ENCODE measurements around the gene CDKAL1.
"Not testable (repeated sequence)": the region's sequence is repeated elsewhere in the genome, so short reads cannot be mapped to it uniquely, and the experiment has no call there.

Gene CDKAL1

GRCh38 chr6:21073318-21073839, 539.1 kb downstream of the CDKAL1 start:
- DNase-seq (ENCODE audit: low read depth in 2 of 2): no peak

- DNase-seq (ENCODE audit: low read depth in 2 of 2): no peak
Measured at GRCh38 chr6:21074484-21074883, 540.2 kb downstream of the CDKAL1 start.

DNA sequence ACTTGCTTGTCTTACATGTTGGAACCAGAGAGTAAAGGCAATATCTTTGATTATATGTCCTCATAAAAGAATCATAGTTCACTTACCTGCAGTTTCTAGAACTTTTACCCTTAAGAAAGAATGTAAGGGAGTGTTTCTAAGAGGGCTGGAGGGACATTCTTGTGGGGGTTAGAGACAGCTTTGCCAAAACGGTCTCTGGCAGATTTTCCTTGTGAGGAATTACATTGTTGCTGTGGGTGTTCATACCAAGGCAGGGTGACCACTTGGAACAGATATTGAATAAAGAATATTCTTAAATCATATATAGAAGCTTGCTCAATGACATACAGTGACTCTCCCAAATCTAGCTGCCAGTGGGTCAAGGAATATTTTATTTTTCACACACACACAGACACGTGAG, 541.7 kb downstream of the CDKAL1 start:
- DNase-seq (ENCODE audit: low read depth in 2 of 2): no peak

GRCh38 chr6:21078497-21078896, 544.2 kb downstream of the CDKAL1 start:
- no peak for DNase-seq (ENCODE audit: low read depth in 2 of 2)

GRCh38 chr6:21079468-21080048, 545.3 kb downstream of the CDKAL1 start:
- DNase-seq (ENCODE audit: low read depth in 2 of 2): no peak

DNA sequence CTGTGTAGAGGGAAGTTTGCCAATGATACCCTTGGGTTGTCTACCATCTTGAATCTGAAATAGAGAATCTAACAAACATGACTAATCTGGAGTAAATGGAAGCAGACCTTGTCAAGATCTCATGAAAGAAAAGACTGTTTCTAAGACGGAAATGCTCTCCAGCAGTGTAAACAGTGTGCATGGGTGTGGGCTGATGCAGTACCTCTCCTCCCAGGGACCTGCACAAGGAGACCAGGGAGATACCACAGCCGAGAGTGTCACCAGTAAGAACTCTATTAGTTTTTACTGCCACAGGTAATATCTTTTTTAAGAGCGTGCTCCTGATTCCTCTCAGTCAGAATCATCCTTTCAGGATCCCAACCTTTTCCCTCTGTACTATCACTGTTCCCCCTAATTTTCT, 546.0 kb downstream of the CDKAL1 start:
- no peak for DNase-seq (ENCODE audit: low read depth in 2 of 2)

- no peak for DNase-seq (ENCODE audit: low read depth in 2 of 2)
Measured at GRCh38 chr6:21082091-21082490, 547.8 kb downstream of the CDKAL1 start.

DNA sequence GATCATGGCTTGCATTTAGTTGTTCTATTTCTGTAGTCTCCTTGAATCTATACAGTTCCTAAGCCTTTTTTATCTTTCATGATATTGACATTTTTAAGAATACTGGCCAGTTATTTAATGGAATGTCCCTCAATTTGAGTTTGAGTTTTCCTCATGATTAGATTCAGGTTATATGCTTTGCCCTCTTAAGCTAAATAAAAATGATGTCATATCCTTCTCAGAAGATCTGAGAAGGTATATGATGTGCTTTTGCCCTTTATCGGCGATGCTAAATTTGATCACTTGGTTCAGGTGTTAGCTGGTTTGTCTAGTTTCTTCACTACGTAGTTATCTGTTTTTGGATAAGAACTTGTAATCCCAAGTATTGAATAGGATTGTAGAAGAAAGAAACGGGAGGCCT, 549.5 kb downstream of the CDKAL1 start:
- DNase-seq (ENCODE audit: low read depth in 2 of 2): no peak

GRCh38 chr6:21084656-21085055, 550.4 kb downstream of the CDKAL1 start:
- DNase-seq (ENCODE audit: low read depth in 2 of 2): no peak

GRCh38 chr6:21085211-21085610, 551.0 kb downstream of the CDKAL1 start:
- no peak for DNase-seq (ENCODE audit: low read depth in 2 of 2)

DNA sequence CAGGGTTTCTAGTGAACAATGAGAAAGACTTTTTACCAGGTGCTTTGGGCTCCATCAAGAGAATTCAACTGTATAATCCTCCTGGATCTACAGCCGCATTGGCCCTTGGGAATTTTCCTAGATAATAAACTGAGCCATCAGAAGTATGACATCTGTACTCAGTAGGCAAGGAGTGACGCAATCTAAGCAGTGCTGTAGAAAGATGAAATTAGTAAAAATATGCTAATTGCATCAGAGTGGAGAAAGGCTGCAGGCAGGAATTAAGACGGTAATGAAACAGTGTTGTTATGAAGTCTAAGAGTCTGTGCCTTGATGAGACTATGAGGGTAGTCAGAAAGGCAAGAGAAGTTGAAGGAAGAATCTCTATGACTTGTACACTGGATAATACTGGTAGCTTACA, 551.4 kb downstream of the CDKAL1 start:
- DNase-seq (ENCODE audit: low read depth in 2 of 2): no peak

DNA sequence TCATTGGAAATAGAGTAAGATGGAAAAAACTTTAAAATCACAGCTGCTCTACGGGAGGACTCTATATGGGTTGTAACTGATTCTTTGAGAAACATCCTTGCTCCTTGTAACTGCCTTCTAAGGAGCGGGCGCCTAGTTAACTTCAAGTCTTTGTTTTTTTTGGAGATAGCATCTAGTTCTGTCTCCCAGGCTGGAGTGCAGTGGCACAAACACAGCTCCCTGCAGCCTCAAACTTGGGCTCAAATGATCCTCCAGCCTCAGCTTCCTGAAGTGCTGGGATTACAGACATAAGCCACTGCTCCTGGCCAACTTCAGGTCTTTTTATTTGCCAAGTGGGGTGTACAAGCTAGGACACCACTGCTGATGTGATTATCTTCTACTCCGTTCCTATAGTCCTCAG, 552.9 kb downstream of the CDKAL1 start:
- DNase-seq (ENCODE audit: low read depth in 2 of 2): no peak

DNA sequence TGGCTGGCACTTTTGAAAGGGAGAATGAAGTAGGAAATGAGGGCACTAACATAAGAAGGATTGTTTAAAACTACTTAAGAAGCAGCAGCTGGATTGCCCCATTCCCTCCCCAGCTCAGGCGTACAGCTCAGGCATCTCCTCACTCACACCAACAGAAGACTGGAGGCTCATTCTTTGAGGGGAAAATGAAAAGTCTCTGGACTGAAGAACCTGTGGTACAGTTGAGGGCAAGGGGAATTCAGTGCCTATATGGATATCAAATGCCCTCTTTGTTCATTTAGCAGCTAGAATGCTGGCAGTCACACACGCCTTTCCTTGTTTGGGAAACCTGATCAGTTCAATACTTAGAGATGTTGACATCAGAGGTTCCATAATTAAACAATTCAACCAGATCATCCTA, 557.2 kb downstream of the CDKAL1 start:
- DNase-seq (ENCODE audit: low read depth in 2 of 2): no peak

DNA sequence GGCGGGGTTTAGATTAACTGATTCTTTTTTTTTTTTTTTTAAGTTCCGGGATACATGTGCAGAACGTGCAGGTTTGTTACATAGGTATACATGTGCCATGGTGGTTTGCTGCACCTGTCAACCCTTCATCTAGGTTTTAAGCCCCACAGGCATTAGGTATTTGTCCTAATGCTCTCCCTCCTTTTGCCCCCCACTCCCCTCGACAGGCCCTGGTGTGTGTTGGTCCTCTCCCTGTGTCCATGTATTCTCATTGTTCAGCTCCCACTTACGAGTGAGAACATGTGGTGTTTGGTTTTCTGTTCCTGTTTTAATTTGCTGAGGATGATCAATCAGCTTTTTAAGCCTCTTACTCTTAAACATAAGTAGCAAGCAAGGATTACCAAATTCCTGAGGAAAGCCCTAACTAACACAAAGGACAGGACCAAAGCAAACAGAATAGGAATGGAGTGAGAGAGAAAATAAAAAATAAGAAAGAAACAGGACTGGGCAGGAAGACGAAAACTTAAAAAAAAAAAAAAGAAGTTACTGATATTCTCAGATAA, 558.0 kb downstream of the CDKAL1 start:
- DNase-seq (ENCODE audit: low read depth in 2 of 2): not testable (repeated sequence)

DNA sequence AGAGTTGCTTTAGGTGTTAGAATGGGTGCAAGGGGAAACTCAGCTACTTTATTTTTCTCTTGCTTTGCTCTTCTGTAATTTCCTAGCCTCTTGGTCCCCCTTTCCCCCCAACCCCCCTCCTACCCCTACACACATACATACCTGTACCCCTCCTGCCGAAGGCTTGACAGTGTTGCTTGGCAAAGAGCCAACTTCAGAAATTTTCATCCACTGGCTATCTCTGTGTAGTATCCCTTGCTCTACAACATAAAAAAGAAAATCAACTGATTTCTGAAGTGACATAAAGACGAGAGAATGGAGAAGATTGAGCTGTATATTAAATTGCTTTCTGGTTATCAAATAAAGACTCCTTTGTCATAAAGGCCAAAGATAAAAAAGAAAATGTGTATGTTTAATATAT, 561.2 kb downstream of the CDKAL1 start:
- no peak for DNase-seq (ENCODE audit: low read depth in 2 of 2)

- no peak for DNase-seq (ENCODE audit: low read depth in 2 of 2)
Measured at GRCh38 chr6:21098134-21098533, 563.9 kb downstream of the CDKAL1 start.

GRCh38 chr6:21098744-21099143, 564.5 kb downstream of the CDKAL1 start:
- DNase-seq (ENCODE audit: low read depth in 2 of 2): no peak

DNA sequence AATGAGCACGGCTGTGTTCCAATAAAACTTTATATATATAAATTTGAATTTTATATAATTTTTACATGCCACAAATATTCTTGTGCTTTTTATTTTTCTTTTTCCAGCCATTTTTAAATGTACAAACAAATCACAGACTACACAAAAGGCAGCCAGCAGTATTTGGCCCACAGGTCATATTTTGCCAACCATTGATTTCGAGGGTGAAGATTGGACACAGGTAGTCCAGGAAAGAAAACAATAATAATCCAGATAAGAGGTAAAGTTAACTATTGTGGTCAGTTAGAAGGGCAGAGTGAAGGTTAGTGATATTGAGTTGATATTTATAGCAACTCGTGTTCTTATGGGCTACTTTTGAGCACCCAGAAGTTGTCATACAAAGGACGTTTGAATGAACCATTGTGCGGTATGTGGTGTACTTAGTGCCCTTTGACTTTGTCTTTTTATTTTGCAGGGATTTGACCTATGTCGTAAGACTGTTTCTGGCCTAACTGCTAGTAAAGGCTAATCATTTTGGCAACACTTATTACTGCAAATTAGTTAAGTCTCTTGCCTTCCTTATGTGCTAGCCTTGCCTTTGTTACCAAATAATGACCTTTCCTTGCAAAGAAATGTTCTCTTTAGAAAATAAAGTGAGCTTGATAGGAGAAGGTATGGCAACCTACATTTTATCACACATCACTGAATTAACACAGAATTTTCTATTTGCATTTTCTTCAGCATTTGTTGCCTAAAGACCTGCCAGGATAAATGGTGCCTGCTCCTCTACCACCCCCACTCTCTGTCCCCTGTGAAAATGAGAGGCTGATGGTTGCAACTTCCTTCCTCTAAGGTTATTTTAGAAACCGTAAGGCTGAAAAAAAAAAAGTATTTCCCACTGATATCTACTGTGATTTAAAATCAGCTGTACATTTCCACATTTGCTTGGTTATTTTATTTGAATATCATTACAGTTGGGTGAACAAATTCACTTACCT, 565.4 kb downstream of the CDKAL1 start:
- no peak for DNase-seq (ENCODE audit: low read depth in 2 of 2)

- DNase-seq (ENCODE audit: low read depth in 2 of 2): no peak
Measured at GRCh38 chr6:21100991-21101390, 566.7 kb downstream of the CDKAL1 start.

DNA sequence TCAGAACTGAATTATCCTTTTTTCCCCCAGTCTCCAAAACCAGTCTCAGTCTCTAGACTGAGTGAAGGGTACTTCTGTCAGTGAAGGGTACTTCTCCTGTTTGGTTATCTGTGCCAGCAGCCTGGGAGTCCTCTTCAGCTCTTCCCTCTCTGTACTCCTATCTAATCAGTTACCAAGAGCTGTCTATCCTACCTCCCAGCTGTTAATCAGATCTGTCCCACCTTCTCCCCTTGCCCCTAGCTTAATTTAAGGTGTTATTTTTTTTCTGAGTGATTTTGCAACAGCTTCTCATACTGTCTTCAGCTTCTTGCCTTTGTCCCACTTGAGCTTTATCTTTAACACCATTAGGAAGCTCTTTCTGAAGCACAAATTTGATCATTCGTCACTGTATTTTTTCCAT, 567.4 kb downstream of the CDKAL1 start:
- DNase-seq (ENCODE audit: low read depth in 2 of 2): no peak

DNA sequence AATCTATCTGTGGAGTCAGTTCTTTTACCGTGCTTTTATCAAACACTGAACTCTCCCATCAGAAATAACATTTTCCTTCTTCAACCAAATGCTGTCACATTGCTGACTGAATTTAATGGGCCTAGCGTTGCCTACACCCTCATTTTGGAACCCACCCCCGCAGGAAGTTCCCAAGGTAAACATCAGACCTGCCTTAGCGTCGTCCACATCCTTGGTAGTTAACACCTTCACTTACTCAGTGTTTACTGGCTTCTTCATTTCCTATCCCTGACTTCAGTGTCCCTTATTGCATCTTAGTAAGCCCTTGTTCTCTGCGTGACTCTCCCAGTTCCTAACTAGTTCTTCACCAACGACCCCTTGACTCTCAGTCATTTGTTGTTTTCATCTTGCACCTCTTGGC, 567.9 kb downstream of the CDKAL1 start:
- no peak for DNase-seq (ENCODE audit: low read depth in 2 of 2)

DNA sequence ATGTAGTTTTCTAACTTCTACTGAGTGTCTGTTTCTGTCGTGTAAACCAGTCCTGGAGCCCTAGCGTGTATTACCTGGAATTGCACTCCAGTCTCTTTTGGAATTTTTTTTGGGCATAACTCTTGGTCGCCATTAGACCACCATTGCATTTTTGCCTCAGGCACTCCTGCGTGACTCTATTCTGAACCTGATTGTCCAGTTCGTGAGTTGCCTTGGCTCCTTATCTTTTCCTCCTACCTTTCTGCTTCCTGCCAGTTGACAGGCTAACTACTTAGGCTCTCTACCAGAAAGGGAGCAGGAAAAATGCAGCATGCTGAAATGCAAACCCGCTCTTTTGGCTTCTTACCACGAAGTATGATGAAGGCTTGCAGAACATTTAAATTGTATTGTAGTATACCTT, 568.4 kb downstream of the CDKAL1 start:
- no peak for DNase-seq (ENCODE audit: low read depth in 2 of 2)
